ENCODE measurements around the gene SENP5.

The SENP5 gene

DNA sequence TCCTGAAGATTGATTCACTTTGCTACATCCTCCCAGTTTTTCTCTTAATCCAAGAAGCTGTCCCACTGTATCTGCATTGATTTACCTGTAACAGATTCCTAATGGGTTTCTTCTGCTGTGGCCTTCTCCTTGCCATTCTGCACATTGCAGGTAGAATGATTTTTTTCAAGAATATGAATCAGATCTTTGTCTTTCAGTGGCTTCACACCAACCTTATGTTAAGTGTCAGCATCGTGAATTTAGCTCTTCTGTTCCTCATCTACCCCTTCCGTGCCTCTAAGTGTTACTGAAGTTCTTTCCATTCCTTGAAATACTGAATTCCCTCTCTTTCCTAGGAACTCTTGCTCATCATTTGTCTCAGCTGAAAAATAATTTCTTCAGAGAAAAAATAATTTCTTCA is 7.5 kb downstream of the SENP5 start:
- Histone ChIP-seq H3K9me2 (replicated peaks; ENCODE audit: insufficient read depth, low read length) (no peaks in the 10 kb centered on the region), H3K4me3 (ENCODE audit: insufficient read depth, low read length, poor library complexity, severe bottlenecking) (no peak overlapping the region), H3K9me3 (ENCODE audit: insufficient read depth, low read length) (no peaks in the 10 kb centered on the region), H3K4me2 (ENCODE audit: low read depth, low read length, poor library complexity, severe bottlenecking) (no peak overlapping the region), H3K79me2 (ENCODE audit: insufficient read depth, low read length) (peaks cover 97% of the 10 kb centered on the region), H3K27me3 (ENCODE audit: low read length) (no peaks in the 10 kb centered on the region), H3K27ac (ENCODE audit: low read depth, low read length) (no peak overlapping the region), H2AFZ (ENCODE audit: low read depth, low read length, severe bottlenecking) (no peak overlapping the region), H3K36me3 (ENCODE audit: low read length) (no peaks in the 10 kb centered on the region), H3F3A (ENCODE audit: insufficient read depth) (peaks cover 11% of the 10 kb centered on the region; the same call in 1 of the 2 replicates), H3K9ac (ENCODE audit: low read length) (no peak overlapping the region), H4K20me1 (ENCODE audit: low read depth, low read length) (peaks cover 5% of the 10 kb centered on the region; the same call in 1 of the 2 replicates)
- no peak for TF ChIP-seq EZH2phosphoT487 (conservative IDR thresholded peaks at IDR 0.05; ENCODE audit: low read length)
- TF ChIP-seq, protein P1, sequence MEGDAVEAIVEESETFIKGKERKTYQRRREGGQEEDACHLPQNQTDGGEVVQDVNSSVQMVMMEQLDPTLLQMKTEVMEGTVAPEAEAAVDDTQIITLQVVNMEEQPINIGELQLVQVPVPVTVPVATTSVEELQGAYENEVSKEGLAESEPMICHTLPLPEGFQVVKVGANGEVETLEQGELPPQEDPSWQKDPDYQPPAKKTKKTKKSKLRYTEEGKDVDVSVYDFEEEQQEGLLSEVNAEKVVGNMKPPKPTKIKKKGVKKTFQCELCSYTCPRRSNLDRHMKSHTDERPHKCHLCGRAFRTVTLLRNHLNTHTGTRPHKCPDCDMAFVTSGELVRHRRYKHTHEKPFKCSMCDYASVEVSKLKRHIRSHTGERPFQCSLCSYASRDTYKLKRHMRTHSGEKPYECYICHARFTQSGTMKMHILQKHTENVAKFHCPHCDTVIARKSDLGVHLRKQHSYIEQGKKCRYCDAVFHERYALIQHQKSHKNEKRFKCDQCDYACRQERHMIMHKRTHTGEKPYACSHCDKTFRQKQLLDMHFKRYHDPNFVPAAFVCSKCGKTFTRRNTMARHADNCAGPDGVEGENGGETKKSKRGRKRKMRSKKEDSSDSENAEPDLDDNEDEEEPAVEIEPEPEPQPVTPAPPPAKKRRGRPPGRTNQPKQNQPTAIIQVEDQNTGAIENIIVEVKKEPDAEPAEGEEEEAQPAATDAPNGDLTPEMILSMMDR (IDR thresholded peaks at IDR 0.05; ENCODE audit: insufficient read depth, low read length, poor library complexity, severe bottlenecking) = no peak

DNA sequence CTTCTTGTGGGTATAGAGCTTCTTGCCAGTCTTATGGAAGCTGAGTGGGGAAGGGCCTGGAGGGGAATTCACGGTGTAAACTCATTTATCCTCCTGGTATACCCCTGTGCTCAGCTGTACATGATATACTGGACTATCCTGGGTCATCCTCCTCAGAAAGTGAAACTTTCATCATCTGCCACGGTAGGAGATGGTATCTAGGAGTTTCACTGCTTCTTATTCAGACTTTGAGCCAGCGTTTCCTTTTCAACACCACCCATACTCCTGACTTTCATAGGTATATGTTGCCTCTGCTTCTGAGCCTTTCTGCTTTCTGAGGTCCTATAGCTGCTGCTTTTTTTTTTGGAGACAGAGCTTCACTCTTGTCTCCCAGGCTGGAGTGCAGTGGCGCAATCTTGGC is 15.6 kb downstream of the SENP5 start:
- no peak overlapping the region for H2AFZ ChIP-seq (ENCODE audit: low read depth, low read length, severe bottlenecking)
- no peak overlapping the region for H3K4me3 ChIP-seq (ENCODE audit: insufficient read depth, low read length, poor library complexity, severe bottlenecking)
- no peaks in the 10 kb centered on the region for H3K36me3 ChIP-seq (ENCODE audit: low read length)
- H3K27ac ChIP-seq (ENCODE audit: low read depth, low read length) = no peak overlapping the region
- H3K9me2 ChIP-seq (replicated peaks; ENCODE audit: insufficient read depth, low read length) = no peaks in the 10 kb centered on the region
- no peaks in the 10 kb centered on the region for H3K27me3 ChIP-seq (ENCODE audit: low read length)
- 0 out of 2 replicates have a peak, but pooled peaks cover 3% of the 10 kb centered on the region for H3F3A ChIP-seq (ENCODE audit: insufficient read depth)
- peaks cover 5% of the 10 kb centered on the region; the same call in 1 of the 2 replicates for H4K20me1 ChIP-seq (ENCODE audit: low read depth, low read length)
- peaks cover 85% of the 10 kb centered on the region for H3K79me2 ChIP-seq (ENCODE audit: insufficient read depth, low read length)
- no peak for TF ChIP-seq EZH2phosphoT487 (conservative IDR thresholded peaks at IDR 0.05; ENCODE audit: low read length)
- TF ChIP-seq, protein P1 (IDR thresholded peaks at IDR 0.05; ENCODE audit: insufficient read depth, low read length, poor library complexity, severe bottlenecking) = no peak
- H3K9me3 ChIP-seq (ENCODE audit: insufficient read depth, low read length) = no peaks in the 10 kb centered on the region
- no peak overlapping the region for H3K4me2 ChIP-seq (ENCODE audit: low read depth, low read length, poor library complexity, severe bottlenecking)
- H3K9ac ChIP-seq (ENCODE audit: low read length) = no peak overlapping the region

GRCh38 chr3:196886144-196886543 is 18.4 kb downstream of the SENP5 start:
- H2AFZ ChIP-seq (ENCODE audit: low read depth, low read length, severe bottlenecking) = no peak overlapping the region
- H4K20me1 ChIP-seq (ENCODE audit: low read depth, low read length) = peaks cover 4% of the 10 kb centered on the region; the same call in 1 of the 2 replicates
- H3K4me3 ChIP-seq (ENCODE audit: insufficient read depth, low read length, poor library complexity, severe bottlenecking) = no peak overlapping the region
- H3K36me3 ChIP-seq (ENCODE audit: low read length) = no peaks in the 10 kb centered on the region
- no peak for TF ChIP-seq EZH2phosphoT487 (conservative IDR thresholded peaks at IDR 0.05; ENCODE audit: low read length)
- TF ChIP-seq, protein P1 (IDR thresholded peaks at IDR 0.05; ENCODE audit: insufficient read depth, low read length, poor library complexity, severe bottlenecking) = no peak
- no peaks in the 10 kb centered on the region for H3K9me3 ChIP-seq (ENCODE audit: insufficient read depth, low read length)
- H3K9ac ChIP-seq (ENCODE audit: low read length) = no peak overlapping the region
- H3K9me2 ChIP-seq (replicated peaks; ENCODE audit: insufficient read depth, low read length) = no peaks in the 10 kb centered on the region
- no peak overlapping the region for H3K4me2 ChIP-seq (ENCODE audit: low read depth, low read length, poor library complexity, severe bottlenecking)
- no peaks in the 10 kb centered on the region for H3K27me3 ChIP-seq (ENCODE audit: low read length)
- H3K79me2 ChIP-seq (ENCODE audit: insufficient read depth, low read length) = peaks cover 70% of the 10 kb centered on the region
- no peak overlapping the region for H3K27ac ChIP-seq (ENCODE audit: low read depth, low read length)
- H3F3A ChIP-seq (ENCODE audit: insufficient read depth) = no peaks in the 10 kb centered on the region

All from SU-DHL-6 (cell line).